Uterus (tissue), 4 donors: Measurements from ENCODE around the gene PRKD1. TPM values are rescaled to one million over a fixed set of nuclear protein-coding genes. Genes with fewer than 3 reads are reported as not detected.
A peak's percentile ranks its signal among the peaks of the same experiment; 100 is the strongest.

Experiments used
- DNase-seq, 2 donors: peaks; one replicate each; pipeline ENCODE4 v3.0.0-alpha.2; 2019 to 2020
- H3K27ac ChIP-seq, 2 donors: fragments of 200-600 bp; sonication (generic); 1 replicate in 1 of 2; 2 replicates in 1 of 2; pipeline ENCODE4 v1.5.1; 2016 to 2018
- H3K27me3 ChIP-seq, 2 donors: fragments of 200-600 bp; sonication (generic); one replicate each; pipeline ENCODE4 v1.5.1; 2018 to 2019; ENCODE audit warnings: control low read depth in 1 of 2
- H3K36me3 ChIP-seq, 2 donors: fragments of 200-600 bp; sonication (generic); one replicate each; pipeline ENCODE4 v1.5.1; 2019; ENCODE audit warnings: control low read depth in 1 of 2
- H3K4me1 ChIP-seq, 2 donors: fragments of 200-600 bp; sonication (generic); one replicate each; pipeline ENCODE4 v1.5.1; 2018 to 2019; ENCODE audit warnings: control low read depth in 1 of 2
- H3K4me3 ChIP-seq, 2 donors: fragments of 200-600 bp; sonication (generic); 1 replicate in 1 of 2; 2 replicates in 1 of 2; pipeline ENCODE4 v1.5.1; 2018 to 2019; ENCODE audit warnings: mild to moderate bottlenecking in 1 of 2
- H3K9me3 ChIP-seq, 2 donors: fragments of 200-600 bp; sonication (generic); one replicate each; pipeline ENCODE4 v1.5.1; 2019; ENCODE audit warnings: control low read depth in 1 of 2
- CTCF ChIP-seq, 4 experiments: fragments of 200-600 bp in 2 of 4; fragments of 450-650 bp in 2 of 4; sonication (generic) in 2 of 4; IDR thresholded peaks; one replicate each; pipeline ENCODE4 v1.5.1; 2016 to 2019; ENCODE audit warnings: antibody characterized with exemption in 4 of 4, mild to moderate bottlenecking in 2 of 4, moderate library complexity in 1 of 4
- POLR2A ChIP-seq, 2 donors: fragments of 450-650 bp; IDR thresholded peaks; one replicate each; pipeline ENCODE4 v1.6.1; 2016; ENCODE audit warnings: antibody characterized with exemption in 2 of 2, mild to moderate bottlenecking in 1 of 2, moderate library complexity in 1 of 2
- intact Hi-C: fragments of 100-400 bp; cut with DNase I; formaldehyde crosslinking; loops from one replicate; pipeline ENCODE4 v1.15.1; 2023; ENCODE audit warnings: low total_unique reads
- total RNA-seq, 4 donors: library from RNA; depleted of rRNA in 3 of 4; stranded (reverse); fragments of >200 nt in 3 of 4; gene quantifications; one replicate each; pipeline versions ENCODE4 v1.1.0 to v1.2.4, GENCODE V29; 2014 to 2023
- donor health status: DM: yes; HTN: yes; CAD: no.

PRKD1 gene
- total RNA-seq, 4 donors from 2014 or later, result 6.4 to 47.9 (median 31.5) TPM

GRCh38 chr14:29806124-29806517, 121.5 kb downstream of the PRKD1 start:
- TF ChIP-seq CTCF (IDR thresholded peaks at IDR 0.05), result no peak
- no peak for TF ChIP-seq POLR2A (IDR thresholded peaks at IDR 0.05)
- H3K4me3 ChIP-seq, result no peak overlapping the region
- no peak for DNase-seq
- no peaks in the 10 kb centered on the region for H3K4me1 ChIP-seq
- H3K27ac ChIP-seq, result no peak overlapping the region
- no peaks in the 10 kb centered on the region for H3K27me3 ChIP-seq
- no peaks in the 10 kb centered on the region for H3K9me3 ChIP-seq
- no peaks in the 10 kb centered on the region for H3K36me3 ChIP-seq
- intact Hi-C loops, result no loop called here

GRCh38 chr14:29805415-29806123, 122.1 kb downstream of the PRKD1 start:
- H3K4me3 ChIP-seq, result no peak overlapping the region
- intact Hi-C loops, result no loop called here
- peak; percentile 33 to 45 for DNase-seq
- H3K36me3 ChIP-seq, result no peaks in the 10 kb centered on the region
- H3K27me3 ChIP-seq, result no peaks in the 10 kb centered on the region
- TF ChIP-seq POLR2A (IDR thresholded peaks at IDR 0.05) (no peak), CTCF (IDR thresholded peaks at IDR 0.05) (no peak)
- H3K4me1 ChIP-seq, result no peaks in the 10 kb centered on the region
- H3K9me3 ChIP-seq, result no peaks in the 10 kb centered on the region
- no peak overlapping the region for H3K27ac ChIP-seq

- no peaks in the 10 kb centered on the region for H3K36me3 ChIP-seq
- TF ChIP-seq POLR2A (IDR thresholded peaks at IDR 0.05) (no peak), CTCF (IDR thresholded peaks at IDR 0.05) (no peak)
- DNase-seq, result no peak
- H3K27me3 ChIP-seq, result no peaks in the 10 kb centered on the region
- no peak overlapping the region for H3K27ac ChIP-seq
- no peak overlapping the region for H3K4me3 ChIP-seq
- no peaks in the 10 kb centered on the region for H3K4me1 ChIP-seq
- H3K9me3 ChIP-seq, result no peaks in the 10 kb centered on the region
- intact Hi-C loops, result no loop called here
Measured at GRCh38 chr14:29804481-29805266, 123.0 kb downstream of the PRKD1 start.

- intact Hi-C loops, result no loop called here
- TF ChIP-seq CTCF (IDR thresholded peaks at IDR 0.05) (no peak), POLR2A (IDR thresholded peaks at IDR 0.05) (no peak)
- H3K27ac ChIP-seq, result no peak overlapping the region
- no peaks in the 10 kb centered on the region for H3K4me1 ChIP-seq
- no peak for DNase-seq
- H3K27me3 ChIP-seq, result no peaks in the 10 kb centered on the region
- no peak overlapping the region for H3K4me3 ChIP-seq
- no peaks in the 10 kb centered on the region for H3K9me3 ChIP-seq
- H3K36me3 ChIP-seq, result no peaks in the 10 kb centered on the region
Measured at GRCh38 chr14:29803045-29803444, 124.6 kb downstream of the PRKD1 start.

- intact Hi-C loops, result no loop called here
- no peak for DNase-seq
- TF ChIP-seq POLR2A (IDR thresholded peaks at IDR 0.05) (no peak), CTCF (IDR thresholded peaks at IDR 0.05) (no peak)
- H3K27ac ChIP-seq, result no peak overlapping the region
- no peak overlapping the region for H3K4me3 ChIP-seq
- H3K4me1 ChIP-seq, result no peaks in the 10 kb centered on the region
- no peaks in the 10 kb centered on the region for H3K9me3 ChIP-seq
- no peaks in the 10 kb centered on the region for H3K27me3 ChIP-seq
- H3K36me3 ChIP-seq, result no peaks in the 10 kb centered on the region
Measured at GRCh38 chr14:29802211-29802610, 125.4 kb downstream of the PRKD1 start.
